ENCODE data around the gene TP73. TPM values are rescaled to one million over a fixed set of nuclear protein-coding genes. Genes with fewer than 3 reads are reported as not detected.

Gene TP73
- total RNA-seq, 3 donors from 2014 or later (not counting 1 experiment from before 2014, with no cell fraction given), result 0.28 to 0.50 (median 0.39) TPM

DNA sequence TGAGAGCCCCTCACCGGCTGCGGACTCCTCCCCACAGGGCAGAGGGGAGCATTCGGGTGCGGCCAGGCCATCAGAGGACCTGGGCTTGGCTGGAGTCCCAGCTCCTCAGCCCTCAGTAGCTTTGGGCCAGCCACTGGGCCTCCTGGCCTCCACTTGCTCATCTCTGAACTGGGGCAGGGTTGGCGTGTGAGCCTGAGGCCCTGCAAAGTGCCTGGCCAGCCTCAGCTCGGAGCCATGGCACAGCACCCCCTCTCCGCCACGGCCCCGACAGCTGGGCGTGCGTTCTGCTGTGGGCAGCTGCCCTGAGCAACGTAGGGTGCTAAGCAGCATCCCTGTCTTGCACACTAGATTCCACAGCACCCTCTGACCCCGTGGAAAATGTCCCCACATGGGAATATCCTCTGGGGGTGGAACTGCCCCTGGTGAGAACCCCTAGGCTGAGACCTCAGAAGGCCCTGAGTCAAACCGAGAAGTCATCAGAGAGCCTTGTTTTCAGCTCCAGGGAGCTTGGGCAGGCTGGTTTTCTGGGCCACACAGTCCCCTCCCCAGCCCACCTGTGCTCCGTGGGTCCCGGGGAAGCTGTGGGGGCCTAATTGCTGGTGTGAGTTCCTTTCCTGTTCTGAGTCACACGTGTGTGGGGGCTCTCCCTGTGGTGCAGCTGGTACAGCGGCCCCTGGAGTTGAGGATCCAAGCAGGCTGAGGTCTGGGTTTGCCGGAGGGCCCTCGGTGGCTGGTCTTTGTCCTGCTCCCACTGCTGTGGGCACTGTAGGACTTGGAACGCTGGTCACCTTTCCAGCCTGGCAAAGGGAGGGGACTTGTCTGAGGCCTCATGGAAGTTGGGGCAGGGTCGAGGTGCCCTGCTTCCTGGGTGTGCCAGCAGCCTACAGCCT lies 24.5 kb downstream of the TP73 start:
- peaks cover 0 to 8% of the 10 kb centered on the region in 2 donors for H3K27me3 Mint-ChIP-seq (ENCODE audit: low read depth in 2 of 2)
- DNase-seq (peak in 1 of 2 donors; percentile 14), ATAC-seq (no peak)
- Histone ChIP-seq H3K27ac (ENCODE audit: low read length) (peak overlapping the region; percentile 17), H3K4me1 (ENCODE audit: control insufficient read depth, insufficient read depth, low read length) (peaks cover 36% of the 10 kb centered on the region), H3K9me3 (ENCODE audit: control insufficient read depth, insufficient read depth, low read length) (no peaks in the 10 kb centered on the region), H3K4me3 (ENCODE audit: low read length) (no peak overlapping the region), H3K36me3 (ENCODE audit: control insufficient read depth, insufficient read depth, low read length) (no peaks in the 10 kb centered on the region), H3K27me3 (ENCODE audit: control insufficient read depth, insufficient read depth, low read length) (no peaks in the 10 kb centered on the region)
- 49% methylated on average over 22 of the region's 22 CpGs for WGBS (ENCODE audit: insufficient coverage)
- no peak overlapping the region for H3K27ac Mint-ChIP-seq
- TF ChIP-seq, protein P1, sequence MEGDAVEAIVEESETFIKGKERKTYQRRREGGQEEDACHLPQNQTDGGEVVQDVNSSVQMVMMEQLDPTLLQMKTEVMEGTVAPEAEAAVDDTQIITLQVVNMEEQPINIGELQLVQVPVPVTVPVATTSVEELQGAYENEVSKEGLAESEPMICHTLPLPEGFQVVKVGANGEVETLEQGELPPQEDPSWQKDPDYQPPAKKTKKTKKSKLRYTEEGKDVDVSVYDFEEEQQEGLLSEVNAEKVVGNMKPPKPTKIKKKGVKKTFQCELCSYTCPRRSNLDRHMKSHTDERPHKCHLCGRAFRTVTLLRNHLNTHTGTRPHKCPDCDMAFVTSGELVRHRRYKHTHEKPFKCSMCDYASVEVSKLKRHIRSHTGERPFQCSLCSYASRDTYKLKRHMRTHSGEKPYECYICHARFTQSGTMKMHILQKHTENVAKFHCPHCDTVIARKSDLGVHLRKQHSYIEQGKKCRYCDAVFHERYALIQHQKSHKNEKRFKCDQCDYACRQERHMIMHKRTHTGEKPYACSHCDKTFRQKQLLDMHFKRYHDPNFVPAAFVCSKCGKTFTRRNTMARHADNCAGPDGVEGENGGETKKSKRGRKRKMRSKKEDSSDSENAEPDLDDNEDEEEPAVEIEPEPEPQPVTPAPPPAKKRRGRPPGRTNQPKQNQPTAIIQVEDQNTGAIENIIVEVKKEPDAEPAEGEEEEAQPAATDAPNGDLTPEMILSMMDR (IDR thresholded peaks at IDR 0.05), result no peak
- intact Hi-C loops (cut with micrococcal nuclease), result no loop called here
- no peak overlapping the region for H3K4me3 Mint-ChIP-seq
- H3K36me3 Mint-ChIP-seq, result no peaks in the 10 kb centered on the region
- H3K4me1 Mint-ChIP-seq, result peaks cover 0 to 14% of the 10 kb centered on the region in 2 donors
- no peaks in the 10 kb centered on the region for H3K9me3 Mint-ChIP-seq

DNA sequence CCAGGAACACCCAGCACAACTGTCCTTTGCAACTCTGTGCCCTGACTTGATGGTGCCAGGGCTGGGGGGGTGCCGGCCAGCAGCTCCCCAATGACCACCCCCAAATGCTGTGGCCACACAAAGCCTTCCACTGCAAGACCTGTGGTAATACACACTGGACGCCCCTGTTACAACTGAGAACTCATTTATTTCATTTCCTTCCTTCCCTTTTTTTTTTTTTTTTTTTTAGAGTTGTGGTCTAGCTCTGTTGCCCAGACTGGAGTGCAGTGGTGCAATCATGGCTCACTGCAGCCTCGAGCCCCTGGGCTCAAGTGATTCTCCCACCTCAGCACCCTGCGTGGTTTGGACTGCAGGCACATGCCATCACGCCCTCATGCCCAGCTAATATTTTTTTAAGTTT lies 25.2 kb downstream of the TP73 start:
- TF ChIP-seq, protein P1 (IDR thresholded peaks at IDR 0.05), result no peak
- no peak overlapping the region for H3K4me3 Mint-ChIP-seq
- Histone ChIP-seq H3K4me3 (ENCODE audit: low read length) (no peak overlapping the region), H3K9me3 (ENCODE audit: control insufficient read depth, insufficient read depth, low read length) (no peaks in the 10 kb centered on the region), H3K36me3 (ENCODE audit: control insufficient read depth, insufficient read depth, low read length) (no peaks in the 10 kb centered on the region), H3K27me3 (ENCODE audit: control insufficient read depth, insufficient read depth, low read length) (no peaks in the 10 kb centered on the region), H3K4me1 (ENCODE audit: control insufficient read depth, insufficient read depth, low read length) (peaks cover 36% of the 10 kb centered on the region), H3K27ac (ENCODE audit: low read length) (peak overlapping the region; percentile 17)
- no peak overlapping the region for H3K27ac Mint-ChIP-seq
- DNase-seq, result no peak
- 20% methylated on average over 4 of the region's 5 CpGs for WGBS (ENCODE audit: insufficient coverage)
- no peak for ATAC-seq
- H3K4me1 Mint-ChIP-seq, result peaks cover 0 to 14% of the 10 kb centered on the region in 2 donors
- H3K27me3 Mint-ChIP-seq (ENCODE audit: low read depth in 2 of 2), result peaks cover 0 to 8% of the 10 kb centered on the region in 2 donors
- no peaks in the 10 kb centered on the region for H3K36me3 Mint-ChIP-seq
- no peaks in the 10 kb centered on the region for H3K9me3 Mint-ChIP-seq
- intact Hi-C loops (cut with micrococcal nuclease), result no loop called here

DNA sequence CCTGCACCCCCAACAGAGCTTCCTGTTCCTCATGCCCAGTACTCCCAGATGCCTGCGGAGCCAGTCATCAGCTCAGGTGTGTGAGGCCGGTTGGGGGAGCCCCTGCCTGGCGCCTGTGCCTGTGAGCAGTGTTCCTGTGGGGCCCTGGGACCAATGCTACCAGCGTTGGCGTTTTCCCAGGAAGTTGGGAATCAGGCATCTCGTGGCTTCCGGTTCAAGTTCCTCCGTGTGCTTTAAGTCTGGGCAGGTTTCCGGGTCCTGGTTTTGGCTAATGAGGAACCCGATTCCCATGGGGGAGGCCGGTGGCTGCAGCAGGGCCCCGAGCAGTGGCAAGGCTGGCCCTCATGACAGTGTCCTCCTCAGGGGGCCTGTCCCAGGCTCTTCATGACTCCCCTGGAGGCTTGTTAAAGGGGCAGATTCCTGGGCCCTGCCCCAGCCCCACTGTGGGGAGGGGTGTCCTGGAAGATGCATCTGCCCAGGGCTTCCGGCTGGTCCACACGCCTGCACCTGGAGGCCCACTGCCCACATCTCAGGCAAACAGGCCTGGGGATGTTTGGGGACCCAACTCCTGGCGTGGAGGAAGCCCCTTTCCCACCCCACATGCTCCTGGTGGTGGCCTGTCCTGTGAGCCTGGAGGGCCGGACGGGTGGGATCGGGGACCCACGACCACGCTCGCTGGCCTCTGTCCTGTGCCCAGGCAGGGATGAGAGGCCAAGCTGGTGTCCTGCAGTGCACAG lies 26.2 kb downstream of the TP73 start:
- H3K27ac ChIP-seq (ENCODE audit: low read length), result no peak overlapping the region
- no peak overlapping the region for H3K4me3 Mint-ChIP-seq
- H3K4me1 Mint-ChIP-seq, result peaks cover 0 to 12% of the 10 kb centered on the region in 2 donors
- H3K9me3 Mint-ChIP-seq, result no peaks in the 10 kb centered on the region
- ATAC-seq (no peak), DNase-seq (no peak)
- WGBS (ENCODE audit: insufficient coverage), result 49% methylated on average over 21 of the region's 21 CpGs
- peaks cover 0 to 11% of the 10 kb centered on the region in 2 donors for H3K27me3 Mint-ChIP-seq (ENCODE audit: low read depth in 2 of 2)
- H3K4me1 ChIP-seq (ENCODE audit: control insufficient read depth, insufficient read depth, low read length), result peaks cover 34% of the 10 kb centered on the region
- no peak overlapping the region for H3K4me3 ChIP-seq (ENCODE audit: low read length)
- TF ChIP-seq, protein P1 (IDR thresholded peaks at IDR 0.05), result no peak
- H3K27ac Mint-ChIP-seq, result no peak overlapping the region
- no peaks in the 10 kb centered on the region for H3K36me3 Mint-ChIP-seq
- intact Hi-C loops (cut with micrococcal nuclease), result no loop called here
- H3K27me3 ChIP-seq (ENCODE audit: control insufficient read depth, insufficient read depth, low read length), result no peaks in the 10 kb centered on the region
- H3K36me3 ChIP-seq (ENCODE audit: control insufficient read depth, insufficient read depth, low read length), result no peaks in the 10 kb centered on the region
- no peaks in the 10 kb centered on the region for H3K9me3 ChIP-seq (ENCODE audit: control insufficient read depth, insufficient read depth, low read length)

Measured in natural killer cell (primary cell).